PC-9 (cell line): ENCODE results near the gene NTM. TPM values are rescaled to one million over a fixed set of nuclear protein-coding genes. Genes with fewer than 3 reads are reported as not detected.

Experiments
- BruUV-seq: library from RNA; stranded (reverse); fragments of 400-500 nt; replicated peaks from 2 replicates; lab custom pipeline; 2021; lab: Mats Ljungman, UMichigan
- CTCF ChIA-PET: fragments of 300-600 bp; sonication (Branson Sonifier 250); formaldehyde crosslinking; loops from one replicate; lab custom pipeline; 2022; ENCODE audit warnings: antibody characterized with exemption; lab: Charles Lee
- POLR2A ChIA-PET: fragments of 300-600 bp; sonication (Branson Sonifier 250); formaldehyde crosslinking; loops from one replicate; lab custom pipeline; 2022; ENCODE audit warnings: antibody characterized with exemption; ENCODE audit not compliant: unreplicated experiment; lab: Charles Lee
- DNase-seq, 2 experiments: peaks; one replicate each; pipeline versions ENCODE4 v3.0.0 to v3.0.0-alpha.2; 2015 to 2022; ENCODE audit warnings: mixed read lengths in 1 of 2
- H2AFZ ChIP-seq: fragments of 200-600 bp; sonication (generic); 2 replicates; pipeline ENCODE4 v1.8.1; 2017; ENCODE audit warnings: antibody characterized with exemption
- H3F3A ChIP-seq: fragments of 200-600 bp; sonication (generic); 2 replicates; pipeline ENCODE4 v1.8.1; 2017; ENCODE audit warnings: antibody characterized with exemption, mild to moderate bottlenecking, low read depth; ENCODE audit not compliant: insufficient read depth
- H3K27ac ChIP-seq: fragments of 200-600 bp; sonication (generic); 2 replicates; pipeline ENCODE4 v1.6.1; 2016; ENCODE audit warnings: mixed run types
- H3K27me3 ChIP-seq: fragments of 200-600 bp; sonication (generic); 2 replicates; pipeline ENCODE4 v1.6.1; 2016; ENCODE audit warnings: low read depth, mixed run types; ENCODE audit not compliant: insufficient read depth
- H3K36me3 ChIP-seq: fragments of 200-600 bp; sonication (generic); 2 replicates; pipeline ENCODE4 v1.6.1; 2016; ENCODE audit warnings: low read depth, mixed run types
- H3K4me1 ChIP-seq: fragments of 200-600 bp; sonication (generic); replicated peaks from 2 replicates; pipeline ENCODE4 v1.6.1; 2016; ENCODE audit warnings: mixed run types; ENCODE audit not compliant: insufficient read depth
- H3K4me2 ChIP-seq: fragments of 200-600 bp; sonication (generic); 2 replicates; pipeline ENCODE4 v1.6.1; 2017; ENCODE audit warnings: mixed run types
- H3K4me3 ChIP-seq: fragments of 200-600 bp; sonication (generic); 2 replicates; pipeline ENCODE4 v1.6.1; 2016; ENCODE audit warnings: mixed run types
- H3K79me2 ChIP-seq: fragments of 200-600 bp; sonication (generic); 2 replicates; pipeline ENCODE4 v1.6.1; 2017; ENCODE audit warnings: low read depth, mixed run types
- H3K9me2 ChIP-seq: fragments of 200-600 bp; sonication (generic); 2 replicates; pipeline ENCODE4 v1.8.1; 2017; ENCODE audit warnings: mild to moderate bottlenecking; ENCODE audit not compliant: insufficient read depth
- H3K9me3 ChIP-seq: fragments of 200-600 bp; sonication (generic); 2 replicates; pipeline ENCODE4 v1.8.1; 2016; ENCODE audit warnings: low read depth; ENCODE audit not compliant: insufficient read depth
- H4K20me1 ChIP-seq: fragments of 200-600 bp; sonication (generic); 2 replicates; pipeline ENCODE4 v1.8.1; 2017; ENCODE audit not compliant: insufficient read depth
- EZH2 ChIP-seq: fragments of 200-600 bp; sonication (generic); IDR thresholded peaks from 2 replicates; pipeline ENCODE4 v1.8.0; 2017; ENCODE audit warnings: antibody characterized with exemption, low read depth
- intact Hi-C: fragments of 100-400 bp; cut with micrococcal nuclease; formaldehyde crosslinking; loops from one replicate; pipeline ENCODE4 v1.10.0; 2022; ENCODE audit not compliant: unreplicated experiment
- total RNA-seq: library from RNA; stranded (reverse); gene quantifications from 2 replicates; pipeline ENCODE4 v1.2.3, GENCODE V29; 2021
- TF ChIP-seq, protein P1 (sequence below): fragments of 200-600 bp; sonication (generic); conservative IDR thresholded peaks from 2 replicates; pipeline ENCODE4 v1.6.1; 2017; ENCODE audit warnings: mixed run types, antibody characterized with exemption, mild to moderate bottlenecking, moderate library complexity

NTM gene
- total RNA-seq, 1 experiment from 2014 or later, result not detected

DNA sequence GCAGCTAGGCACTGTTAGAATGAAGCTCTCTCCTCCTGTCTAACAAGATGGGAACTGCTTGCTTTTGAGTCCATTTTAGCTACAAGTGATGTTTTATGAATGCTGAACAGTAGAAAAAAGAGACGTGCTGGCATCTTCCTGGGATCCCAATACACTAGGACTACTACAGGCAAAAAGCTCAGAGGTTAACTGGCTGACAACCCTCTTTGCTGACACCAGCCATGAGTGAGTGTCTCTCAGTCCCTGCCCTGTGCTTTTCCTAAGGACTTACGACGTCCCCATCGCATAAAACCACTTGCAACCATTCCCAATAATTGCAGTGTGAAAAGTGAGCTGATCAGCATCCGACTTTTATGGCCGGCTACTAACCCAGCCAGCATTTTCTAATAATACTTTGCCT, 213.5 kb downstream of the NTM start:
- TF ChIP-seq, protein P1, sequence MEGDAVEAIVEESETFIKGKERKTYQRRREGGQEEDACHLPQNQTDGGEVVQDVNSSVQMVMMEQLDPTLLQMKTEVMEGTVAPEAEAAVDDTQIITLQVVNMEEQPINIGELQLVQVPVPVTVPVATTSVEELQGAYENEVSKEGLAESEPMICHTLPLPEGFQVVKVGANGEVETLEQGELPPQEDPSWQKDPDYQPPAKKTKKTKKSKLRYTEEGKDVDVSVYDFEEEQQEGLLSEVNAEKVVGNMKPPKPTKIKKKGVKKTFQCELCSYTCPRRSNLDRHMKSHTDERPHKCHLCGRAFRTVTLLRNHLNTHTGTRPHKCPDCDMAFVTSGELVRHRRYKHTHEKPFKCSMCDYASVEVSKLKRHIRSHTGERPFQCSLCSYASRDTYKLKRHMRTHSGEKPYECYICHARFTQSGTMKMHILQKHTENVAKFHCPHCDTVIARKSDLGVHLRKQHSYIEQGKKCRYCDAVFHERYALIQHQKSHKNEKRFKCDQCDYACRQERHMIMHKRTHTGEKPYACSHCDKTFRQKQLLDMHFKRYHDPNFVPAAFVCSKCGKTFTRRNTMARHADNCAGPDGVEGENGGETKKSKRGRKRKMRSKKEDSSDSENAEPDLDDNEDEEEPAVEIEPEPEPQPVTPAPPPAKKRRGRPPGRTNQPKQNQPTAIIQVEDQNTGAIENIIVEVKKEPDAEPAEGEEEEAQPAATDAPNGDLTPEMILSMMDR, result no peak
- TF ChIP-seq EZH2, result no peak
- Histone ChIP-seq H3K36me3 (no peaks in the 10 kb centered on the region), H3K27me3 (peaks cover 51% of the 10 kb centered on the region), H3K9me3 (no peaks in the 10 kb centered on the region), H3K4me1 (no peaks in the 10 kb centered on the region), H4K20me1 (no peaks in the 10 kb centered on the region), H3K4me2 (no peak overlapping the region), H2AFZ (no peak overlapping the region), H3F3A (no peaks in the 10 kb centered on the region), H3K9me2 (no peaks in the 10 kb centered on the region), H3K27ac (no peak overlapping the region), H3K79me2 (no peaks in the 10 kb centered on the region), H3K4me3 (no peak overlapping the region)
- CTCF ChIA-PET, result no interaction called here
- POLR2A ChIA-PET, result no interaction called here
- intact Hi-C loops, result no loop called here
- DNase-seq, result no peak
- no TSS peak for BruUV-seq

GRCh38 chr11:131584785-131585592, 214.6 kb downstream of the NTM start:
- no peaks in the 10 kb centered on the region for H3K9me2 ChIP-seq
- no peak for DNase-seq
- intact Hi-C loops, result no loop called here
- no peaks in the 10 kb centered on the region for H3F3A ChIP-seq
- no peak overlapping the region for H2AFZ ChIP-seq
- POLR2A ChIA-PET, result no interaction called here
- H4K20me1 ChIP-seq, result no peaks in the 10 kb centered on the region
- TF ChIP-seq EZH2, result no peak
- TF ChIP-seq, protein P1, result no peak; the same call in 1 of the 2 replicates
- no peaks in the 10 kb centered on the region for H3K79me2 ChIP-seq
- no peaks in the 10 kb centered on the region for H3K36me3 ChIP-seq
- H3K27ac ChIP-seq, result no peak overlapping the region
- H3K4me1 ChIP-seq, result no peaks in the 10 kb centered on the region
- CTCF ChIA-PET, result no interaction called here
- no peak overlapping the region for H3K4me2 ChIP-seq
- no TSS peak for BruUV-seq
- no peaks in the 10 kb centered on the region for H3K9me3 ChIP-seq
- no peak overlapping the region for H3K4me3 ChIP-seq
- peaks cover 49% of the 10 kb centered on the region for H3K27me3 ChIP-seq

DNA sequence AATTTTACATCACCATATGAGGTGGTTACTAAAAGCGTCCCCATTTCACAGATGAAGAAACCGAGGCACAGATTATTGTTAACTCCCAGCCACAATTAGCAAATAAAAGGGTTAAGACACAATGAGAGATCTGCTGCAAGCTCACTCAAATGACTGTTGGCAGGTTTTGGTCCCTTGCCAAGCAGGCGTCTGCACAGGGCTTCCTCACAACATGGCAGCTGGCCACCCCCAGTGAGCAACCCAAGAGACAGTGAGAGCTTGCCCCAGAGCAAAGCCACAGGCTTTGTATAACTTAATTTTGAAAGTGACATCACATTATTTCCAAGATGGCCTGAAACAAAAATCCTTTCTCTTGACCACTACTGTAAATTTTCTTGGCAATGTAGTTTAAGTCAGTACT, 217.6 kb downstream of the NTM start:
- H3K79me2 ChIP-seq, result no peaks in the 10 kb centered on the region
- no peaks in the 10 kb centered on the region for H3K4me1 ChIP-seq
- POLR2A ChIA-PET, result no interaction called here
- intact Hi-C loops, result no loop called here
- CTCF ChIA-PET, result no interaction called here
- H3F3A ChIP-seq, result no peaks in the 10 kb centered on the region
- H3K9me3 ChIP-seq, result no peaks in the 10 kb centered on the region
- H2AFZ ChIP-seq, result no peak overlapping the region
- H3K9me2 ChIP-seq, result no peaks in the 10 kb centered on the region
- BruUV-seq, result no TSS peak
- H4K20me1 ChIP-seq, result no peaks in the 10 kb centered on the region
- H3K4me2 ChIP-seq, result no peak overlapping the region
- no peaks in the 10 kb centered on the region for H3K36me3 ChIP-seq
- DNase-seq, result no peak
- no peak overlapping the region for H3K4me3 ChIP-seq
- TF ChIP-seq, protein P1, result no peak
- TF ChIP-seq EZH2, result no peak
- H3K27me3 ChIP-seq, result peaks cover 28% of the 10 kb centered on the region
- no peak overlapping the region for H3K27ac ChIP-seq
